ENCODE results near the gene TNFSF4.
A peak's percentile ranks its signal among the peaks of the same experiment; 100 is the strongest.
"Not testable (repeated sequence)": the region's sequence is repeated elsewhere in the genome, so short reads cannot be mapped to it uniquely, and the experiment has no call there.

Gene TNFSF4

GRCh38 chr1:173161510-173162221, 45.5 kb downstream of the TNFSF4 start:
- peak in 1 of 2 experiments; percentile 7 for DNase-seq

- not testable (repeated sequence) for DNase-seq
These were observed 53.2 kb downstream of the TNFSF4 start for GRCh38 chr1:173153964-173154363.

GRCh38 chr1:173153503-173153902, 53.6 kb downstream of the TNFSF4 start:
- DNase-seq = no peak

- no peak for DNase-seq
These were observed 54.5 kb downstream of the TNFSF4 start for GRCh38 chr1:173152598-173152997.

GRCh38 chr1:173150795-173151194, 56.3 kb downstream of the TNFSF4 start:
- no peak for DNase-seq

GRCh38 chr1:173149887-173150286, 57.2 kb downstream of the TNFSF4 start:
- peak; percentile 36 to 41 for DNase-seq

- no peak for DNase-seq
These were observed 58.2 kb downstream of the TNFSF4 start for GRCh38 chr1:173148971-173149370.

GRCh38 chr1:173148545-173148944, 58.6 kb downstream of the TNFSF4 start:
- no peak for DNase-seq

- no peak for DNase-seq
These were observed 66.4 kb downstream of the TNFSF4 start for GRCh38 chr1:173140733-173141132.

- no peak for DNase-seq
These were observed 67.4 kb downstream of the TNFSF4 start for GRCh38 chr1:173139706-173140105.

- DNase-seq = no peak
These were observed 69.9 kb downstream of the TNFSF4 start for GRCh38 chr1:173137107-173137706.

GRCh38 chr1:173134800-173135199, 72.3 kb downstream of the TNFSF4 start:
- DNase-seq = no peak

- DNase-seq = no peak
These were observed 73.1 kb downstream of the TNFSF4 start for GRCh38 chr1:173134029-173134428.

Measured in AML-193 (cell line).